Body of pancreas (tissue), 4 donors: ENCODE results near the gene TMC3.

Experiments
- CTCF ChIP-seq, 7 experiments: fragments of 450-650 bp in 4 of 7; fragments of 200-600 bp in 3 of 7; sonication (generic) in 3 of 7; IDR thresholded peaks; one replicate each; pipeline ENCODE4 v1.5.1; 2016 to 2019; ENCODE audit warnings: antibody characterized with exemption in 7 of 7
- POLR2A ChIP-seq, 3 donors: fragments of 450-650 bp; IDR thresholded peaks; one replicate each; pipeline ENCODE4 v1.6.1; 2016; ENCODE audit warnings: antibody characterized with exemption in 3 of 3, mild to moderate bottlenecking in 2 of 3

- TF ChIP-seq CTCF (IDR thresholded peaks at IDR 0.05) (no peak), POLR2A (IDR thresholded peaks at IDR 0.05) (no peak)
These were observed 7.7 kb upstream of the TMC3 start for GRCh38 chr15:81381720-81382119.
